NK-92 (cell line): ENCODE data around the gene NPTN.
"Not testable (repeated sequence)": the region's sequence is repeated elsewhere in the genome, so short reads cannot be mapped to it uniquely, and the experiment has no call there.

ENCODE experiments used
- DNase-seq: peaks from one replicate; lab custom pipeline; 2025; ENCODE audit not compliant: unreplicated experiment; lab: John Stamatoyannopoulos, UW

The NPTN gene

GRCh38 chr15:73633111-73633990 is at the start of gene NPTN:
TSS of gene NPTN (minus strand) at chr15:73633389. CDS start at chr15:73633215, 174 bp downstream.
- peak; percentile 83 for DNase-seq

GRCh38 chr15:73682600-73683090 is 49.5 kb upstream of the NPTN start:
- no peak for DNase-seq

GRCh38 chr15:73681856-73682599 is 48.8 kb upstream of the NPTN start:
- DNase-seq, result no peak

- no peak for DNase-seq
These were observed 47.9 kb upstream of the NPTN start for GRCh38 chr15:73681063-73681462.

- no peak for DNase-seq
These were observed 47.4 kb upstream of the NPTN start for GRCh38 chr15:73680549-73680948.

GRCh38 chr15:73679964-73680363 is 46.8 kb upstream of the NPTN start:
- no peak for DNase-seq

GRCh38 chr15:73679180-73679579 is 46.0 kb upstream of the NPTN start:
- DNase-seq, result no peak

- DNase-seq, result no peak
These were observed 45.3 kb upstream of the NPTN start for GRCh38 chr15:73678498-73678897.

GRCh38 chr15:73677733-73678132 is 44.5 kb upstream of the NPTN start:
- DNase-seq, result no peak

- DNase-seq, result no peak
These were observed 44.0 kb upstream of the NPTN start for GRCh38 chr15:73677146-73677607.

- no peak for DNase-seq
These were observed 41.4 kb upstream of the NPTN start for GRCh38 chr15:73674587-73674986.

GRCh38 chr15:73660455-73660854 is 27.3 kb upstream of the NPTN start:
- no peak for DNase-seq

GRCh38 chr15:73658645-73659044 is 25.5 kb upstream of the NPTN start:
- DNase-seq, result no peak

GRCh38 chr15:73655724-73656123 is 22.5 kb upstream of the NPTN start:
- DNase-seq, result no peak

GRCh38 chr15:73654659-73655058 is 21.5 kb upstream of the NPTN start:
- no peak for DNase-seq

GRCh38 chr15:73650416-73651126 is 17.4 kb upstream of the NPTN start:
- DNase-seq, result no peak

GRCh38 chr15:73648014-73648295 is 14.8 kb upstream of the NPTN start:
- no peak for DNase-seq

GRCh38 chr15:73647259-73648013 is 14.2 kb upstream of the NPTN start:
- DNase-seq, result no peak

GRCh38 chr15:73639464-73639863 is 6.3 kb upstream of the NPTN start:
- not testable (repeated sequence) for DNase-seq

GRCh38 chr15:73637527-73637926 is 4.3 kb upstream of the NPTN start:
- no peak for DNase-seq

- no peak for DNase-seq
These were observed 854 bp upstream of the NPTN start for GRCh38 chr15:73633991-73634495.
